ENCODE results near the gene PDE4D. TPM values are rescaled to one million over a fixed set of nuclear protein-coding genes. Genes with fewer than 3 reads are reported as not detected.

The PDE4D gene
- total RNA-seq, 1 experiment from 2014 or later, result 2.1 TPM

DNA sequence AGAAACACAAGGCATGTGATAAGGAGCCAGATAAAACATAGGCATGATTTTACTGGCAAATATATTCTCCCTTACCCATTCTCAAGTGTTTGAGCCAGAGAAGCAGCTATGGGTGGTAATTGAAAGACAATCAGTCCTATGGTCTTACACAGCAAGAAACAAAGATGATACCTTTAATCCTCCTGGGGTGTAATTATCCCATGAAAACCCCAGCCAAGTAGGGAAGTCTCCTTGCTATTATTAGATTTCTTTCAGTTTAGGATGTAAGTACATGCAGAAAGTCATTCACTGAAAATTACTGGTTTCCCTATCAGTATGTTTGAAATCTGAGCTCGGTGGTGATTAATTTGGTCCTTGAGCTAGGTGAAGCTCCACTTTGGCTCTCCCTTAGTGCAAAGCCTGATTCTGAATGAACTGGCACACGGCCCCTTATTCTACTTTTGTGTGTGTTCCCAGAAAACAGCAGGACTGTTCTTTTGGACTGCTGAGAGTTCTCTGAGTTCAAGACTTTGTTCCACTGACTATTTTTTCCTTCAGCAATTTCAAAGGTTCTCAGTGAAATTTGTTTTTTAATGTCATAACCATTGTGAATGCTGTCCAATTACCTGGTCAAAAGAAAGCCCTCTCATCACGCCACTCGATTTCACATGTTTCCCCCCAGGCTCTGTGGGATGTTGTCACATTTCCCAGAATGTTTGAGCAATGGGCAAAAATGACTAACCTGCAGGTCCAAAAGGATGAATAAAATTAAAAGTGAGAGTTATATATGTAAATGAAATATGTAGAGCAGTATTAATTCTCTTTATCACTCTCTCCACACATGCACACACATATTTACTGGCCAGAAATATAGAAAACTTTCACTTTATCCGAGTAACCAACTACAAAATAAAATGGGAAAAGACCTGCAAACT lies 967.6 kb downstream of the PDE4D start:
- no peak overlapping the region for H3T11ph ChIP-seq (ENCODE audit: low read length)
- no peaks in the 10 kb centered on the region for H3K9me3 ChIP-seq (ENCODE audit: control insufficient read depth, low read depth, low read length)
- no peak overlapping the region for H2BK20ac ChIP-seq (ENCODE audit: low read depth, low read length, poor library complexity, severe bottlenecking)
- H3K27me3 ChIP-seq (ENCODE audit: insufficient read depth, low read length), result no peaks in the 10 kb centered on the region
- no peak overlapping the region for H3K4ac ChIP-seq (ENCODE audit: low read depth, low read length)
- H3K9me3 Mint-ChIP-seq, result no peaks in the 10 kb centered on the region
- no peak overlapping the region for H3K56ac ChIP-seq (ENCODE audit: insufficient read length, low read depth, low read length)
- H3K79me1 ChIP-seq (ENCODE audit: insufficient read depth, low read depth, low read length, poor library complexity, severe bottlenecking), result no peaks in the 10 kb centered on the region
- no peak for DNase-seq
- H2BK12ac ChIP-seq (ENCODE audit: insufficient read length, low read depth, low read length), result no peak overlapping the region
- H4K8ac ChIP-seq (replicated peaks; ENCODE audit: insufficient read length, low read depth, low read length), result no peak overlapping the region
- no peak overlapping the region for H3K23ac ChIP-seq (ENCODE audit: insufficient read length, low read depth, low read length)
- H3K23me2 ChIP-seq (ENCODE audit: insufficient read length, low read depth, low read length, poor library complexity, severe bottlenecking), result no peaks in the 10 kb centered on the region
- peaks cover 7% of the 10 kb centered on the region for H3K4me1 ChIP-seq (ENCODE audit: insufficient read depth, low read length)
- no peak overlapping the region for H3K27ac Mint-ChIP-seq
- H2BK120ac ChIP-seq (ENCODE audit: low read depth, low read length, poor library complexity, severe bottlenecking), result no peak overlapping the region
- no peak overlapping the region for H3K18ac ChIP-seq (ENCODE audit: insufficient read length, low read depth, low read length)
- no peak overlapping the region for H3K14ac ChIP-seq (ENCODE audit: insufficient read depth, low read length)
- no peaks in the 10 kb centered on the region for H4K20me1 ChIP-seq (ENCODE audit: control insufficient read depth, insufficient read depth, insufficient read length)
- no peak overlapping the region for H4K91ac ChIP-seq (ENCODE audit: insufficient read length, low read depth, low read length)
- peaks cover 44 to 47% of the 10 kb centered on the region in 2 experiments for H3K4me1 Mint-ChIP-seq
- no peak overlapping the region for H2BK15ac ChIP-seq (ENCODE audit: low read depth, low read length)
- peaks cover 34% of the 10 kb centered on the region for H3K27me3 Mint-ChIP-seq (ENCODE audit: low read depth)
- no peak overlapping the region for H3K4me2 ChIP-seq (ENCODE audit: insufficient read depth, insufficient read length, low read length)
- no CpG with 5 or more reads among the region's 5 CpGs for WGBS (ENCODE audit: extremely low coverage, insufficient read length, low lambda C conversion rate)
- H2AK5ac ChIP-seq (ENCODE audit: insufficient read length, low read length), result no peak overlapping the region
- H3K9ac ChIP-seq (ENCODE audit: extremely low read depth, insufficient read length, low read length), result no peak overlapping the region
- no peak overlapping the region for H4K5ac ChIP-seq (ENCODE audit: insufficient read length, low read depth, low read length)
- H3K27ac ChIP-seq (ENCODE audit: insufficient read length, low read depth, low read length), result no peak overlapping the region
- H3K79me2 ChIP-seq (ENCODE audit: insufficient read depth, low read length), result no peaks in the 10 kb centered on the region
- no peaks in the 10 kb centered on the region for H3K36me3 Mint-ChIP-seq (ENCODE audit: insufficient read depth in 1 of 3, low read depth in 3 of 3)
- no peak overlapping the region for H2BK5ac ChIP-seq (ENCODE audit: insufficient read length, low read length)
- TF ChIP-seq, protein P1, sequence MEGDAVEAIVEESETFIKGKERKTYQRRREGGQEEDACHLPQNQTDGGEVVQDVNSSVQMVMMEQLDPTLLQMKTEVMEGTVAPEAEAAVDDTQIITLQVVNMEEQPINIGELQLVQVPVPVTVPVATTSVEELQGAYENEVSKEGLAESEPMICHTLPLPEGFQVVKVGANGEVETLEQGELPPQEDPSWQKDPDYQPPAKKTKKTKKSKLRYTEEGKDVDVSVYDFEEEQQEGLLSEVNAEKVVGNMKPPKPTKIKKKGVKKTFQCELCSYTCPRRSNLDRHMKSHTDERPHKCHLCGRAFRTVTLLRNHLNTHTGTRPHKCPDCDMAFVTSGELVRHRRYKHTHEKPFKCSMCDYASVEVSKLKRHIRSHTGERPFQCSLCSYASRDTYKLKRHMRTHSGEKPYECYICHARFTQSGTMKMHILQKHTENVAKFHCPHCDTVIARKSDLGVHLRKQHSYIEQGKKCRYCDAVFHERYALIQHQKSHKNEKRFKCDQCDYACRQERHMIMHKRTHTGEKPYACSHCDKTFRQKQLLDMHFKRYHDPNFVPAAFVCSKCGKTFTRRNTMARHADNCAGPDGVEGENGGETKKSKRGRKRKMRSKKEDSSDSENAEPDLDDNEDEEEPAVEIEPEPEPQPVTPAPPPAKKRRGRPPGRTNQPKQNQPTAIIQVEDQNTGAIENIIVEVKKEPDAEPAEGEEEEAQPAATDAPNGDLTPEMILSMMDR (conservative IDR thresholded peaks at IDR 0.05), result no peak
- H3K4me3 Mint-ChIP-seq, result no peak overlapping the region
- no peak overlapping the region for H2AFZ ChIP-seq (ENCODE audit: low read length)
